ENCODE data around the gene GP1BB. TPM values are rescaled to one million over a fixed set of nuclear protein-coding genes. Genes with fewer than 3 reads are reported as not detected.
"Not testable (repeated sequence)": the region's sequence is repeated elsewhere in the genome, so short reads cannot be mapped to it uniquely, and the experiment has no call there.

GP1BB gene
- total RNA-seq, 1 donor from 2014 or later: 8.8 TPM

- no peak for DNase-seq (ENCODE audit: extremely low read depth, low read depth, low spot score)
Measured at GRCh38 chr22:19693581-19693980, 29.8 kb upstream of the GP1BB start.

DNA sequence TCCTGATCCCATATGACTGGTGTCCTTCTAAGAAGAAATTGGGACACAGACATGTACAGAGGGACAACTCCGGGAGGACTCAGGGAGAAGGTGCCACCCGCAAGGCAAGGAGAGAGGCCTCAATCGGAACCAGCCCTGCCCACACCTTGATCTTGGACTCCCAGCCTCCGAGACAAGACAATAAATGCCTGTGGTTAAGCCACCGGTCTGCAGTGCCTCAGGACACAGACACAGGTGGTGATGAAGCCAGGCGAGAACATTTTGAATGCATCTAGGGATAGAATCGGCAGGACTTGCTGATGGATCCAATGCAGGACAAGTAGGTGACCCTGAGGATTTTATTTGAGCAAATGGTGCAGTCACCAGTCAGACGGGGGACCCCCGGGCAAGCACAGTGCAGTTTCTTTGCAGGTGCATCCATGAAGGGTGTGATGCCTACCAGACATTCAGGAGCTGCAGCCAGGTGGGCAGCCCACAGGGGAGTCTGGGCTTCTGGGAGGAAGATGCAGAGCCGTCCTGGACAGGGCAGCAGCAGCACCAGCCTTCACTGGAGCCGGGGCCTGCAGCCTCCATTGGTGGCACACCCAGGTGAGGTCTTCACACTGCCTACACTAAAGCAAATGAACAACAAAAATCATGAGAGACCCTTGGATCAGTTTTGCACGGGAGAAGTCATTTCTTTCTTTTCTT, 29.2 kb upstream of the GP1BB start:
- no peak for DNase-seq (ENCODE audit: extremely low read depth, low read depth, low spot score)

DNA sequence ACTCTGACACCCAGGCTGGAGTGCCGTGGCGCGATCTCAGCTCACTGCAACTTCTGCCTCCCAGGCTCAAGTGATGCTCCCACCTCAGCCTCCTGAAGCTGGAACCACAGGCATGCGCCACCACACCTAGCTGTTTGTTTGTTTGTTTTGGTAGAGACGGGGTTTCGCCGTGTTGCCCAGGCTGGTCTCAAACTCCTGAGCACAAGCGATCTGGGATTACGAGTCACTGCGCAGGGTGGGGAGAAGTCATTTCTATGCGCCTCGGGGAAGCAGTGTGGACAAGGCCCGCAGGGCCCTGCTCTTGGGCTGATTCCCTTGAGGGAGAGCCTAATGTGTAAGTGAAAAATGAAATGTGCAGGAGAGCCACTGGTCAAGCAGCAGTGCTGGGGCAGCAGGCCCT, 28.6 kb upstream of the GP1BB start:
- DNase-seq (ENCODE audit: extremely low read depth, low read depth, low spot score): no peak

DNA sequence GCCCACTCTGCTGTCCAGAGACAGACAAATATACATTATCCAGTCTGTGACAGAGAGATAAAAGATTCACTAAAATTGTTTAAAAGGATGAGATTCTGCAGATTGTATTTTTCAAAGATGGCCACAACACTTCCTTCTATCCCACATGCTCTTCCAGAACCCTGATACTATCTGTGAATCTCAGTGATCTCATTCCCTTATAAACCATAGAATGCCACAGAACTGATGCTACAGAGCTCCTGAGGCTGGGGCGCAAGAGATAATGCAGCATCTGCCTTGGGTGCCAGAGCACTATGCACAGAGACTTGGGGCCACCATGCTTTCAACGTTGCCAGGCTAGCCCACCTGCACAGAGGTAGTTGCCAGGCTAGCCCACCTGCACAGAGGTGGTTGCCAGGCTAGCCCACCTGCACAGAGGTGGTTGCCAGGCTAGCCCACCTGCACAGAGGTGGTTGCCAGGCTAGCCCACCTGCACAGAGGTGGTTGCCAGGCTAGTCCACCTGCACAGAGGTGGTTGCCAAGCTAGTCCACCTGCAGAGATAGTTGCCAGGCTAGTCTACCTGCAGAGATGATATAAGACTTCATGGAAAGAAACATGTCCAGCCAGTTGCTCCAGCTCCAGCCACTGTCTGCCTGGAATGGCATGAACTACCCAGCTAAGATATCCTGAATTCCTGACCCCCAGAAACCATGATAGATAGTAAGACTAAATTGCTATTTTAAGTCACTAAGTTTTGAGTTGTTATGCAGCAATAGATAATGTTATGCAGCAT, 26.6 kb upstream of the GP1BB start:
- DNase-seq (ENCODE audit: extremely low read depth, low read depth, low spot score): no peak

GRCh38 chr22:19697871-19698270, 25.5 kb upstream of the GP1BB start:
- DNase-seq (ENCODE audit: extremely low read depth, low read depth, low spot score): not testable (repeated sequence)

DNA sequence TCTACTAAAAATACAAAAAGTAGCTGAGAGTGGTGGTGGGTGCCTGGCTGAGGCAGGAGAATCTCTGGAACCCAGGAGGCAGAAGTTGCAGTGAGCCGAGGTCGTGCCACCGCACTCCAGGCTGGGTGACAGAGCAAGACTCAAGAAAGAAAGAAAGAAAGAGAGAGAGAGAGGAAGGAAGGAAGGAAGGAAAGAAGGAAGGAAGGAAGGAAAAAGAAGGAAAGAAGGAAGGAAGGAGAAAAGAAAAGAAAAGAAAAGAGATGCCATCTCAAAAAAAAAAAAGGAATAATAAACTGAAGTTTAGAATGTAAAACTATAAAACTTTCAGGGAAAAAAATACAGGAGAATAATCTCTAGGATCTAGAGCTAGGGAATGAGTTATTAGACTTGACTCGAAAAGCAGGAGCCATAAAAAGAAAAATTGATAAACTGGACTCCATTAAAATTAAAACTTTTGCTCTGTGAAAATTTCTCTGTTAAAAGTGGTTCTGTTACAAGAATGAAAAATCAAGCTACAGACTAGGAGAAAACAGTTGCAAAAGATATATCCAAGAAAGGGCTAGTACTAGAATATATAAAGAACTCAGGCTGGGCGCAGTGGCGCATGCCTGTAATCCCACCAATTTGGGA, 22.4 kb upstream of the GP1BB start:
- no peak for DNase-seq (ENCODE audit: extremely low read depth, low read depth, low spot score)

DNA sequence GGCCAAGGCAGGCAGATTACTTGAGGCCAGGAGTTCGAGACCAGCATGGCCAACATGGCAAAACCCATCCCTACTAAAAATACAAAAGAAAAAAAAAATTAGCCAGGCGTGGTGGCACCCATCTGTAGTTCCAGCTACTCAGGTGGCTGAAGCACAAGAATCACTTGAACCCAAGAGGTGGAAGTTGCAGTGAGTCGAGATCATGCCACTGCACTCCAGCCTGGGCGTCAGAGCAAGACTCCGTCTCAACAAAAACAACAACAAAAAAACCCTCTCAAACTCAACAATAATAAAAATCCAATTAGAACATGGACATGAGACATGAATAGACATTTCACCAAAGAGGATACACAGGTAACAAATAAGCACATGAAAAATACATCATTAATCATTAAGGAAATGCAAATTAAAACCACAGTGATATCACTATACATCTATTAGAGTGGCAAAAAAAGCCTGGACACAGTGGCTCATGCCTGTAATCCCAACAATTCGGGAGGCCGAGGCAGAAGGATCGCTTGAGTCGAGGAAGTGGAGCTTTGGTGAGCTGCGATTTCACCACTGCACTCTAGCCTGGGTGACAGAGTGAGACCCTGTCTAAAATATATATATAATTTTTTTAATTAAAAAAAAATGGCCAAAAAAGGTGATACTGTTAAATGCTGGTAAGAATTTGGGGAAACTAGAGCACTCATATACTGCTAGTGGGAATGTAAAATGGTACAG, 21.8 kb upstream of the GP1BB start:
- no peak for DNase-seq (ENCODE audit: extremely low read depth, low read depth, low spot score)

DNA sequence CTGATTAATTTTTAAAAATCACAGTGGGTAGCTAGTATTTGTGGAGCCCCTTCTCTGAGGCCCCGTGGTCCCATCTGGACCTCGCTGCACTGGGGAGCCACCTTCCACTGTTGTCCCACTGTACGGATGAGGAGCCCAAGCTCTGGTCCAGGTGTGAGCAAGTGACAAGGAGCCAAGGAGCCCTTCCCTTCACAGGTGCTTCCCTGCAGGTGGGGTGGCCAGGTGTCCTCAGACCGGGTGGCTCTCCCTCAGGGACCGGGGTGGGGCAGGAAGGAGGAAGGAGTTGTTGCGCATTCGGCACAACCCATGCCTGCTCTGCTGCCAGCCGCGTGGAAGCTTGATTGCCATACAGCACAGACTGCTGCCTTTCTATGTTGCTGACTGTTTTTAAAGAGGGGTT, 19.5 kb upstream of the GP1BB start:
- DNase-seq (ENCODE audit: extremely low read depth, low read depth, low spot score): no peak

- DNase-seq (ENCODE audit: extremely low read depth, low read depth, low spot score): no peak
Measured at GRCh38 chr22:19704355-19705015, 18.9 kb upstream of the GP1BB start.

DNA sequence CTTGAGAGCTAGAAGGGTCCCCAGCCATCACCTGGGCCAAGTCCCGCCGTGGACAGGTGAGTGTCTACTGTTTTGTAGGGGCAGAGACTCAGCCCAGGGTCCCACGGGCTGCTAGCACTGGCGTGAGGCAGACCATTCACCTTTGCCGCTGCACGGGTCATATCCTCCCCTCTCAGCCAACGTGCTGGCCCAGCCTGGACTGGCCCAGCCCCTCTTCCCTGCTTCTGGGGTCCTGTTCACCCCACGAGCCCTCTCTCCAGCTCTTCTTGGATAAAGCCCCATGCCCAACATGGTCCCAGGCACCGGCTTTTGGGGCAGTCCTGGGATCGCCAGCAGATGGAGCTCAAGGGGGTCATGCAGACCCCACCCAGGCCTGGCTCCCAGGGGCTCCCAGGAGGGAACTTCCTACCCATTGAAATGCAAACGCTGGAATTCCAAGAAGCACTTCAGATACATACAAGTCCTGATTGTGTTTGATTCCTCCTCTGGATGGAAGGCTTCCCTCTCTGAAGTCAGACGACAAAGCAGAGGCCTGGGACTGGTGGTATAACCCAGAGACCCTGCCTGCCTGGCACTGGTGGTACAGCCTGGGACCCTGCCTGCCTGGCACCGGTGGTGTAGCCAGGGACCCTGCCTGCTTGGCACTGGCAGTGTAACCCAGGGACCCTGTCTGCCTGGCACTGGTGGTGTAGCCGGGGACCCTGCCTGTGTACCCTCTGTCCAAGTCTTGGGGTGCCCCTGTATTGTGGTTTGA, 18.0 kb upstream of the GP1BB start:
- DNase-seq (ENCODE audit: extremely low read depth, low read depth, low spot score): no peak

- DNase-seq (ENCODE audit: extremely low read depth, low read depth, low spot score): no peak
Measured at GRCh38 chr22:19706661-19707151, 16.6 kb upstream of the GP1BB start.

GRCh38 chr22:19707347-19708290, 15.7 kb upstream of the GP1BB start:
- DNase-seq (ENCODE audit: extremely low read depth, low read depth, low spot score): no peak

DNA sequence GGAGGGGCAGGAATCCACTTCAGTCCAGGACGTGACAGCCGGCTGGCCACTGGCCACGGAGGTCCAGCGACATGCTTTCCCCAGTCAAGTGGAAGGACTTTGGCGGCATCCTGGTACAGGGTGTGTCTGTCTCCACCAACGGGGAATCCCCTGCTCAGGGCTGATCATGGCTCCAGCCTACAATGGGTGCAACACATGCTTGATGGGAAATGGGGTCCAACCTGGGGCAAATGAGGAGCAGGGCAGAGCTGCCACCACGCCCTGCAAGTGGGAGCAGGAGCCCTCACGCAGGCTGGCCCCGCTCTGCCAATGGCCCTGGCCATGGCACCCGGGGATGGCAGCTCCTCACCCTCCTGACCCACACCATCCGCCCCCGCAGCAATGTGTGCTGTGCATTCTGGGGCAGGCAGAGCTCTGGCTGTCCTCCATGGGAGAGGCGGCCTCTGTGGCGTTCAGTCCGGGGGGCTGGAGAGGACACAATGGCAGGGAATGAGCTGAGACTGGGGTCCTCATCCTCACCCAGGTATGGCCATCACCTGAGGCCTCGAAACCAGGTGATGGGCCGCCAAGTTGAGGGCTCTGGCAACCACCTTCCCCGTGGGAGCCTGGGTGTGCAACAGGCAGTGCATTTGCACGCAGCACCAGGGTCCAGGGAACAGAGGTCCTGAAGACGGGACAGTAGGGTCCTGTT, 14.9 kb upstream of the GP1BB start:
- no peak for DNase-seq (ENCODE audit: extremely low read depth, low read depth, low spot score)

- DNase-seq (ENCODE audit: extremely low read depth, low read depth, low spot score): no peak
Measured at GRCh38 chr22:19709063-19709769, 14.1 kb upstream of the GP1BB start.

GRCh38 chr22:19710020-19710768, 13.1 kb upstream of the GP1BB start:
- DNase-seq (ENCODE audit: extremely low read depth, low read depth, low spot score): no peak

GRCh38 chr22:19710769-19711106, 12.6 kb upstream of the GP1BB start:
- DNase-seq (ENCODE audit: extremely low read depth, low read depth, low spot score): no peak

- DNase-seq (ENCODE audit: extremely low read depth, low read depth, low spot score): no peak
Measured at GRCh38 chr22:19713245-19713644, 10.1 kb upstream of the GP1BB start.
